GM12875 (cell line): ENCODE measurements around the gene ADRB2.

ENCODE experiments used
- H3K4me3 ChIP-seq: one replicate; pipeline ENCODE4 v1.5.1; 2011; ENCODE audit warnings: low read depth, low read length, control low read depth
- CTCF ChIP-seq: IDR thresholded peaks from 2 replicates; pipeline ENCODE4 v1.5.1; 2011; ENCODE audit warnings: low read depth, mild to moderate bottlenecking, control low read depth, inconsistent platforms, low read length, moderate library complexity, borderline replicate concordance; ENCODE audit not compliant: insufficient read depth

The ADRB2 gene

DNA sequence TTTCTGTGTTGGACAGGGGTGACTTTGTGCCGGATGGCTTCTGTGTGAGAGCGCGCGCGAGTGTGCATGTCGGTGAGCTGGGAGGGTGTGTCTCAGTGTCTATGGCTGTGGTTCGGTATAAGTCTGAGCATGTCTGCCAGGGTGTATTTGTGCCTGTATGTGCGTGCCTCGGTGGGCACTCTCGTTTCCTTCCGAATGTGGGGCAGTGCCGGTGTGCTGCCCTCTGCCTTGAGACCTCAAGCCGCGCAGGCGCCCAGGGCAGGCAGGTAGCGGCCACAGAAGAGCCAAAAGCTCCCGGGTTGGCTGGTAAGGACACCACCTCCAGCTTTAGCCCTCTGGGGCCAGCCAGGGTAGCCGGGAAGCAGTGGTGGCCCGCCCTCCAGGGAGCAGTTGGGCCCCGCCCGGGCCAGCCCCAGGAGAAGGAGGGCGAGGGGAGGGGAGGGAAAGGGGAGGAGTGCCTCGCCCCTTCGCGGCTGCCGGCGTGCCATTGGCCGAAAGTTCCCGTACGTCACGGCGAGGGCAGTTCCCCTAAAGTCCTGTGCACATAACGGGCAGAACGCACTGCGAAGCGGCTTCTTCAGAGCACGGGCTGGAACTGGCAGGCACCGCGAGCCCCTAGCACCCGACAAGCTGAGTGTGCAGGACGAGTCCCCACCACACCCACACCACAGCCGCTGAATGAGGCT, at the start of gene ADRB2:
ADRB2 (plus strand) TSS at position 559 of the 686 bp plus-strand sequence. CDS start 221 bp downstream, outside the sequence.
- peak within 1 kb of the TSS; percentile 66 for H3K4me3 ChIP-seq
- TF ChIP-seq CTCF, result no peak

- no peak for TF ChIP-seq CTCF
- H3K4me3 ChIP-seq, result no peak overlapping the region
These were observed 49.6 kb upstream of the ADRB2 start for GRCh38 chr5:148776780-148777179.

GRCh38 chr5:148778882-148779281, 47.5 kb upstream of the ADRB2 start:
- TF ChIP-seq CTCF, result no peak
- no peak overlapping the region for H3K4me3 ChIP-seq

GRCh38 chr5:148780711-148781110, 45.7 kb upstream of the ADRB2 start:
- no peak for TF ChIP-seq CTCF

DNA sequence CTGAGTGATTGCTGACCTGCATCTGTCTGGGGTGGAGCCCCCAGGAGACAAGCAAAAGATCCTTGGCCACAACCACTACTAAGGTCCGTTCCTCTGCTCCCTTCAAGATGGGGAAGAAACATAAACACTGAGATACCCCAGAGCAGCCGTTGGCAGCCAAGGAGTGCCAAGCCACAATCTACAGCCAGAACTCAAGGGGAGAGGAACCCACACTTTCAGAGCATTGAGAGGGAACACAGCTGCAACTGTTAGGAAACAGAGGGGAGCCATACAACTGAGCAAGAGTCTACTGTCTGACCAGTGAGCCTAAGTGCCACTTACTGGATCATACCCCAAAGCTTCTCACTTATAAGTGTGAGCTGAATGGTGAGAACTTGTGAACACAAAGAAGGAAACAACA, 44.6 kb upstream of the ADRB2 start:
- TF ChIP-seq CTCF, result no peak
- H3K4me3 ChIP-seq, result no peak overlapping the region

More at GRCh38 chr5:148780711-148781110, 45.7 kb upstream of the ADRB2 start:
- no peak overlapping the region for H3K4me3 ChIP-seq

DNA sequence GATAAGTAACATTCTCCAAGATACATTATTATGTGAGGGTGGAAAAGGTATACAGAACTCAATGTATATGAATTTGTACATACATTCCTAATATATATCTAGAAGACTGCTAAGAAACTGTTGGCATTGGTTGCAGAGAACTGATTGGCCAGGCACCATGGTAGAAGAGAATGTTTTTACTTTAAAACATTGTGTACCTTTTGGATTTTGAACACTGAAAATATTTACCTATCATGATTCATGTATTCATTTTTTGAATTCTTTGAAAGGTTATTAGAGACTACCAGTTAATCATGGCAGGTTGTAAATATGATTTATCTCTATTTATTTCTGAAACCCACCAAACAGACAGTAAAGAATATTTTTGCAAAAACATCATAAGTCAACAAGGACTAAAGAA, 41.2 kb upstream of the ADRB2 start:
- H3K4me3 ChIP-seq, result no peak overlapping the region
- TF ChIP-seq CTCF, result no peak

DNA sequence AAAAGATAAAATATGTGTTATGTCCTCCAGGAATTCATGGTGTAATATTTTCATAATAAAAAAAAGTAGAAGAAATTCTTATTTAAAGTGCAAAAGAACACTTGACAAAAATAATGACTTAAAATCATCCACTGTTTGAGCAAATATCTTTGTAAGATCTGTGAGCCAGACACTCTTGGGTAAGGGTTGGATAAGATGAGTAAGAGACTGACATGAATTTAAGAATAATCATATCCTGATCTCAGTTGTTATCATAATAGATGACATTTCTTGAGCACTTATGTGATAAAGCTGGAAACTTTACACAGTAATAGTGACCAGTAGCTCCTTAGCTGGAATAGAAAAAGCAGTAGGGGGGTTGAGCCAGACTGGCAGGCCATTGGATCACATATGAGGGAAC, 40.0 kb upstream of the ADRB2 start:
- TF ChIP-seq CTCF, result no peak
- no peak overlapping the region for H3K4me3 ChIP-seq
